Measurements from ENCODE around the gene IFT25.

GRCh38 chr1:53968125-53968513 is 22.6 kb upstream of the IFT25 start:
- TF ChIP-seq CTCF (IDR thresholded peaks at IDR 0.05) (no peak), POLR2A (IDR thresholded peaks at IDR 0.05) (no peak)
